HG03280 (cell line): ENCODE results near the gene KRT13.

Source experiments
- ATAC-seq: cut with Tn5 transposase; IDR thresholded peaks from one replicate; pipeline ENCODE4 v1.9.1; 2021; ENCODE audit warnings: mild to moderate bottlenecking, moderate library complexity; ENCODE audit not compliant: unreplicated experiment

The KRT13 gene

DNA sequence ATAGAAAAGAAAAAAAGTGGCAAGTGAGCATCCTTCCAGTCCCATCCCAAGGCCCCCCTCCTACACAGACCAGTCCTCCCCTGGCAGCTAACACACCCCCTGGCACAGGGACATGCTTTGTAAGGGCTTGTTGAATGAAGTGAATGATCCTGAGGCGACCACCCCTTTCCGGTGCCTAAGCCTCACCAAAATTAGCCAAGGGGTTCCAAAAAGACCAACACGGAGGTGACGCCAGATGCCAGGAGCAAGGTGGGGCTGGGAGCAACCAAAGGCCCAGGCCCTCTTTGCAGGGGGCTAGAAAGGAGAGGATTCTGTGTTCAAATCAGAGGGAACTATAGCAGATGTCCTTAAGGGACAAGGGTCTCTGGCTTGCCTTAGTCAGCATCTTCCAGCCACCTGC is 30.0 kb downstream of the KRT13 start:
- ATAC-seq, result no peak

DNA sequence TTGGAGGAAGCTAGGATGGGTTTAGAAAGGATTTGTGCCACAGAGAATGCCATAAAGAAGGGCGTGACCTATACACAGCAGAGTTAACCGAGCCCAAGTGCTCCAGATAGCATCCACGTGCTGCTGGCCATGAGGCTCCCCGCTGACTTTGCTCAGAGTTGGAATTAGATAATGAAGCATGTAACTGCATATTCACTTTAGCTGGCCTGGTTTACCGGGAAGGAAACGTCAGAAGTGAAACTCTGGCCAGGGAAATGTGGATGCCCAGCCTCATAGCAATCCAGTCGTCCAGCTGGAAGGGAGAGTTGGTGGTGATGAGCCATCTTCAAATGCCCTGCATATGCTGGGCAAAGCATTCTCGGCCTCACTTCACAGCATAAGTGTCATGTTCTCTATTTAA is 30.5 kb downstream of the KRT13 start:
- ATAC-seq, result no peak

DNA sequence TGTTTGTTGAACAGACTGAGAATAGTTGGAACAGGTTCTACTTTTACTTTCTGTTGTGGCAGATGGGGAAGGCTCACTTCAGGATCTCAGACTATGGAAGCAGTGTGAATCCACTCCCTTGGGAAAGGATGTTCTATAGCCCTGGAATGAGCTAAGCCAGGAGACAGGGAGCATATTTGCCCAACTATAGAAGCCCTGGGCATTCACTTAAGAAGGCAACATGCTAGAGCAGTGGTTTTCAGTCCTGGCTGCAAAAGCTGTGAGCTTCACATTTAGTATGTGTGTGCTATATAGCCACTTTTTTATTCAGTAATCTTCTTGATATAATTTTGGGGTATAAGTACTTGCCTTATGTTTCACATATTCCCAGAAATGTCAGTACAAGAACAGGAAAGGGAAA is 37.1 kb downstream of the KRT13 start:
- no peak for ATAC-seq

DNA sequence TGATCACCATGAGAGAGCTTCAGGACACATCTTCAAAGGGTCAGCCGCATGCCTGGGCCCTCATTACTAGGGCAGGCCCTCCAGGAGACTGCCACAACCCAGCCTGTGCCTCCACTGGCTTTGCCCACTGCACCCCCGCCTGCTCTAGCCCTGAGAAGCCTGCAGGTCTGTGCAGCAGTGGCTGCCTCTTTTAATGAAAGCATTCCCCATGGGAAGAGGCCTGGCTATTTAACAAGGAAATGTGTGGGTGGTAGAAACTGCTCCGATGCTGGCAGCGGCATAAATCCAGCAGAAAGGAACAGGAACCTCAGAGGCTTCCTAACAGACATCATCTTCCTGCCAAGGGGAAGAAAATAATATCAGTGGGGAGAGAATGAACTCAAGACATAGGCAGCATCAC is 37.9 kb downstream of the KRT13 start:
- ATAC-seq, result no peak

DNA sequence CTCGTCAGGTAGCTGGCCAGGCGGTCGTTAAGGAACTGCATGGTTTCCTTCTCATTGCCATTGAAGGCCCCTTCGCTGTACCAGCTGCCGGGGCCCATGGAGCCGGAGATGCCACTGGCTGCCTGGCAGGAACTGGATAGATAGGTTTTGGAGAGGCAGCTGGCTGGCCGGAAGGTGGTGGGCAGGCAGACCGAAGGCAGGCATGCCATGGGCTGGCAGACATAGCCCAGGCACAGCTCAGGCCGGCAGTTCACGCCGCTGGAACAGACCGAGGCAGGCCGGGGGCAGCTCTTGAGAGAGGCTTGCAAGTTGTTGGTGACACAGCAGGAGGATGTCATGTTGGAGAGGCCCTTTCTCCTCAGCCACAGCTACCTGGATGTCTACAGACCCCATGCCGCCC is 38.4 kb downstream of the KRT13 start, which contains the start of gene KRT32:
Gene KRT32 (minus strand): TSS at position 399 of the 400 bp plus-strand sequence. CDS start 61 bp downstream, at position 338.
- ATAC-seq, result no peak

DNA sequence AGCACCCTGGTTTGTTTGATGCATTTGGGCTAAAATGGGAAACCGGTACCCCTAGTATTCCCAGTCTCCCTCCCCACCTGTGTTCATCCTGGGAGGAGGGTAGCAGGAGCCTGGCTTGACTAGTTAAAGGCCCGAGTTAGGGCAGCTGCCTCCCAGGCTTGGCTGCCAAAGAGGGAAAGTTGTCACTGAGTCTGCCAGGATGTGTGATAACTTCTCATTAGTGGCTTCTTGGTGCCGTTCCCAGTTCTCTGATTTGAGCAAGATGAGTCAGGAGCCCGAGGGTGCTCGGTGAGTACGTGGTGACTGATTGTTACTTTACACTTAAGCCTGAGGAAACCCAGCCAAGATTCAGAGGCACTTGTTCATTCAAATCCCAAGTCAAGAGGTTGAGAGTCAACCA is 40.7 kb downstream of the KRT13 start:
- no peak for ATAC-seq

DNA sequence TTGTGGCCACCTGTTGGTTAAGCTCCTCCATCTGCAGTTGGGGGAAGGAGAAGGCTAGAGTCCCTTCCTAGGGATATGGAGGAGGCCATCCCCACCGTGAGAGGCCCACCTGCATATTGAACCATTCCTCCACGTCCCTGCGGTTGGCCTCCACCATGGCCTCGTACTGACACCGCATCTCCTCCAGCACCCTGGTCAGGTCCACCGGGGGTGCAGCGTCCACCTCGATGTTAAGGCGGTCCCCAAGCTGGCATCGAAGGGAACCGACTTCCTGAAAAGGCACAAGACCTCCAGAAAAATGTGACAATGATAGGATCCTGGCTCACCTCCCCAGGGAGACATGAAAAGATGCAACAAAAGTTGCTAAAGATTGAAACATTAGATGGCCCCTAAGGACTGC is 41.2 kb downstream of the KRT13 start:
- no peak for ATAC-seq

DNA sequence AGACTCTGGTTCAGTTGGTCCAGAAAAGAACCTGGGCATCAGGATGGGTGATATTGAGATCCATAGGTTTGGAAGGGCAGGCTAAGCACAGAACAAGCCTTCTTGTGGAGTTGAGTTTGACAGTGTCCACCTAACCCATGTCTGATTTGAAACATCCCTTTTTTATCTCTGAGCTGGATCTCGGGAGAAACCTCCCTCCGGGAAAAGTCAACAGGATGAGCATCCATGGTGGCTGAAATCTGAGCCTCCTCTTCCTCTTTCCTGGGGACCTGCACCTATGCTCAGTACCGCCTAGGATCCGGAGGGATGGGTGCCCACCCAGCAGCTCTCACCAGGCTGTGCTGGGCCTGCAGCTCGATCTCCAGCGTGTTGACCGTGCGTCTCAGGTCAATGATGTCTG is 41.7 kb downstream of the KRT13 start:
- ATAC-seq, result no peak

DNA sequence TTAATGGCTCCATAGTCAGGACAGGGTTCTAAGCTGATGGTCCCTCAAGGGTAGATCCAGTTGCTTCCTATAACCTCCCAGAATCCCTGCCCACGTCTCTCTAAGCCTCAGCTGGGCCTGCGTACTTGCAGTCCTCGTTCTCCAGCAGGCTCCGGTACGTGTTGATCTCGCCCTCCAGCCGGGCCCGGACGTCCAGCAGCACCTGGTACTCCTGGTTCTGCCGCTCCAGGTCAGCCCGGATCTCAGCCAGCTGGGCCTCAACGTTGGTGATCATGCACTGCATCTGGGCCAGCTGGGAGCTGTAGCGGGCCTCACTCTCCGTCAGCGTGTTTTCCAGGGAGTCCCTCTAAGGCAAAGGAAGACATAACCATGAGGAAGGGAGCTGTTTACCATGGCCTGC is 42.7 kb downstream of the KRT13 start:
- no peak for ATAC-seq

DNA sequence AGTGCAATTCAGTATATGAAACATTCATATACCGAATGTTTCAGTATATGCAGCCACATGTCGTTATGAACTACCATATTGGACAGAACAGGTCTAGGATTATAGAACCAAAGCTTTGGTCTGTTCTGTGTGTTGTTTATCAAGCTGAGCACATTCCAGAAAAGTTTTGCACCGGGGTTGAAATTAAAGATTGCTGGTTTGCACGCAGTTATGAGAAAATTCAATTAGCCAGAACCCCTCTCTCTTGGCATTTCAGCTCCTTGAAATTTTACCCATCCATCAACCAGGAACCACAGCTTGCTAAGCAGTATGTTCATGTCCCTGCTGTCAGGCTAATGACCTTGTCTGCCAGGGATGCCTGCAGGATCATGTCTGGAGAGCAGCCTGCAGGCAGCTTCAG is 47.7 kb downstream of the KRT13 start:
- no peak for ATAC-seq

DNA sequence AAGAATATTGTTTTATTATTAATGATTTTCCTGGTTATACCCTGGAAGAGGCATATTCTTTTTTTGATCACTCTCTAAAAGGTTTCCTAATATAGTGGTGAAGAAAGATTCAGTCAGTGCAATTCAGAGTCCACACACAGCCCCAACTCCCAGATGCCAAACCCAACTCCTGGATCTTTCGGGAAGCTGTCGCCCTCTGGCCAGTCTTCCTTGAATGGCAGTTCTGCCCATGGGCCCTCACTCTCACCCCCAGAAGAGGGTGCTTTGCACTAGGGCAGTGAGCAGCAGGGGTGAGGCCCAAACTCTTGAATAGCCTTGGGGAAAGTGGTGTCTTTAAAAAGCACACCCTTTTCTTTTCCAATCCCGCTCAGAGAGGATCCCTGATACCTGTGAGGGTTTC is 49.2 kb downstream of the KRT13 start:
- ATAC-seq, result no peak

DNA sequence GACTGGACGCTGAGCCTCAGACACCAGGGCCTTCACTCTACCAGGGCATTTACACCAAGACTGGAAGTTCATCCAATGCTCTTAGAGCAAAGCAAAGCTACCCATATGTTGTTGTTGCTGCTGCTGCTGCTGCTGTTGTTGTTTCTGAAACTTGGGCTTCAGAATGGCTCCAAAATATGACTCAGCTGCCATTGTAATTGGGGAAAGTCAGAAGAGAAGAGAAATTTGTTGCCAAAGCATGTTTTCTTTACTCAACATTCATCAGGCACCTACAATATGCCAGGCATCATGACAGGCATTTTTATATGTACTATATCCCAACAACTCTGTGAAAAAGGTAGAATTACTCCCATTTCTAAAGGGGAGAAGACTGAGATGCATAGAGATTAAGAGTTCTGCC is 50.2 kb downstream of the KRT13 start:
- no peak for ATAC-seq

DNA sequence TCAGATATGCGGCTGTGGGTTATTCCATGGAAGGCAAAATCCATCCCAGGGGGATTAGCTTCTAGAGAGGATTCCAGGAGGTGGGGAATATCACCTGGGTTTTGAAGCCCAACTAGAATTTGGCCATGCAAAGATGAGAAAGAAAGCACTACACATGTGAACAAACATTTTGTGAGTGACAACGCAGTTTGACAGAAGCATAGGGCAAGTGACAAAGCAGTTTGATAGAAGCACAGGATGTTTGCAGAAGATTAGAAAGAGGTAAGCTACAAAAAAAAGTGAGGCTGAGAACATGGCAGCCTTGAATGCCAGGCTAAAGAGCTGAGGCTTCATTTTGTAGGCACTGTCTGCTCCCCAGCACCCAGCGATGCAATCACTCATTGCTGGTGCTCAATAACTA is 52.3 kb downstream of the KRT13 start:
- ATAC-seq, result no peak

DNA sequence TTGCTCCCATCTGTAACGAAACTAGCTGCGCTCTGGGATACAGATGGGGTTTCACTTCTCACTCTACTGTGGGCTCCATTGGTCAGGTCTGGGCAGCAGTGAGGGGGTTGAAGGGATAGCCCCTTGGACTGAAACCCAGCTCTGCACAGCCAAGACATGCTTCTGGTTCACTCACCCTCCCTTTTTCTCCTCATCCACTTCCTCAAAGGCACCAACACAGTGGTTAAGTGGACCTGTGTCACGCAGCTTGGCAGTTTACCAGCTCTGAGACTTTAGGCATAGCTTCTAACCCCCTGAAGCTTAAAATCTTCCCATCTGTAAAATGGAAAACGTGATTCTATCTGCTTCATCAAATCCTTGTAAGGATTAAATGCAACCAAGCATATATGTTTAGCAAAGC is 53.1 kb downstream of the KRT13 start:
- no peak for ATAC-seq

DNA sequence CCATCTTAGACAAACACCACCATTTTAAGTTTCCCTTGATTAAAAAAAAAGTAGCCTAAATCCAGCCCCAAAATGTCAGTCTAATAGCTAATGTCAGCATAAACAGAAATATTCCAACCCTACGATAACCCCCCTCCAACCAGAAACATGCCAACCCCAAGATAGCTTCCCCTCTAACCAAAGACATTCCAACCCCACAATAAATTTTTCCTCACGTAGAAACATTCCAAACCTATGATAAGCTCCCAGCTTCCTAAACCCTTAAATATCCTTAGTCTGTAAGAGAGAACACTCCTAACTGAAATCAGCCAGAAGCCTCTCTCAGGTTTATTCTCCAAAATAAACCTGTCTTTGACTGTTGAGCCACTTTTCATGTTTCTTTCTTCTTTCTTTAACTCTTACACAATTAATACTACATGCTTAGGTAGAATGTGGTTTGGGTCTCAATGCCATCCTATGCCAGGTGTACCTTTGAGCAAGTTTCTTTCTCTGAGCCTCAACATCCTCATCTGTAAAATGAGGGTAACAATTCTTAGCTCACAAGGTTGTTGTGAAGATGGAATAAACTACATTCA is 54.2 kb downstream of the KRT13 start:
- no peak for ATAC-seq
